Neural progenitor cell (in vitro differentiated cells): ENCODE measurements around the gene NCOR1.

ENCODE experiments used
- CTCF ChIP-seq: fragments of 200-600 bp; sonication (generic); IDR thresholded peaks from 2 replicates; pipeline ENCODE4 v1.5.1; 2017; ENCODE audit warnings: antibody characterized with exemption, mild to moderate bottlenecking
- EZH2 ChIP-seq: fragments of 200-600 bp; sonication (generic); IDR thresholded peaks from 2 replicates; pipeline ENCODE4 v1.6.1; 2017; ENCODE audit warnings: antibody characterized with exemption, mild to moderate bottlenecking, moderate library complexity

GRCh38 chr17:16046966-16047365, 168.4 kb downstream of the NCOR1 start:
- TF ChIP-seq EZH2: no peak
- TF ChIP-seq CTCF: no peak
